K562 (cell line): ENCODE measurements around the gene MARK4. TPM values are rescaled to one million over a fixed set of nuclear protein-coding genes. Genes with fewer than 3 reads are reported as not detected.

ENCODE experiments used
- ATAC-seq: fragments of 200-7000 bp; cut with Tn5 transposase; 3 replicates; pipeline ENCODE4 v1.9.1; 2020; ENCODE audit warnings: moderate library complexity
- BruUV-seq: library from RNA; stranded (reverse); fragments of 400-500 nt; replicated peaks from 2 replicates; lab custom pipeline; 2021; lab: Mats Ljungman, UMichigan
- CTCF ChIA-PET: fragments of 300-600 bp; formaldehyde crosslinking; extraction: SDS; loops from one replicate; lab custom pipeline; 2021; ENCODE audit warnings: low intra/inter-chr PET ratio; lab: Yijun Ruan, JAX
- POLR2A ChIA-PET: fragments of 300-600, 350-650 bp; sonication (Branson Sonifier 250); formaldehyde crosslinking; extraction: SDS; loops from one replicate; lab custom pipeline; 2021; ENCODE audit warnings: antibody characterized with exemption, inconsistent platforms; lab: Yijun Ruan, JAX
- DNase-seq, 4 experiments: peaks; one replicate each; pipeline versions ENCODE4 v3.0.0 to v3.0.0-alpha.2; 2011 to 2018; ENCODE audit warnings: low spot score in 3 of 4, mixed read lengths in 3 of 4; ENCODE audit errors: extremely low read depth in 1 of 4
- FAIRE-seq: peaks from 2 replicates; lab custom pipeline; 2011; peaks lifted over from hg19 to GRCh38; lab: Jason Lieb, UNC
- H2AFZ ChIP-seq: 2 replicates; pipeline ENCODE4 v1.6.0; 2011; ENCODE audit warnings: low read depth, low read length, control low read depth, inconsistent platforms
- H3K27ac ChIP-seq: fragments of 200-600 bp; 3 replicates; pipeline ENCODE4 v1.8.0; 2011; ENCODE audit warnings: low read depth, mild to moderate bottlenecking, control low read depth, inconsistent platforms, low read length, moderate library complexity, mixed read lengths; ENCODE audit errors: extremely low read depth
- H3K27me3 ChIP-seq, 2 experiments: fragments of 300-600 bp in 1 of 2; 2 replicates in 1 of 2; 3 replicates in 1 of 2; pipeline versions ENCODE4 v1.6.0 to v1.8.0; 2011; ENCODE audit warnings: inconsistent platforms in 2 of 2, low read length in 2 of 2, mild to moderate bottlenecking in 1 of 2, mixed read lengths in 1 of 2, moderate library complexity in 1 of 2; ENCODE audit not compliant: control insufficient read depth in 2 of 2, insufficient read depth in 2 of 2
- H3K36me3 ChIP-seq: fragments of 300-600 bp; 3 replicates; pipeline ENCODE4 v1.8.0; 2011; ENCODE audit warnings: mild to moderate bottlenecking, low read length, inconsistent platforms; ENCODE audit not compliant: control insufficient read depth, insufficient read depth
- H3K4me1 ChIP-seq, 2 experiments: fragments of 200-600 bp in 1 of 2; replicated peaks in 1 of 2; 2 replicates in 1 of 2; 3 replicates in 1 of 2; pipeline versions ENCODE4 v1.5.1 to v1.8.0; 2011; ENCODE audit warnings: inconsistent platforms in 2 of 2, low read length in 2 of 2, mild to moderate bottlenecking in 1 of 2, mixed read lengths in 1 of 2, moderate library complexity in 1 of 2; ENCODE audit not compliant: control insufficient read depth in 2 of 2, insufficient read depth in 2 of 2
- H3K4me2 ChIP-seq: 2 replicates; pipeline ENCODE4 v1.6.1; 2011; ENCODE audit warnings: low read length, control low read depth, inconsistent platforms, mixed read lengths; ENCODE audit not compliant: insufficient read depth
- H3K4me3 ChIP-seq: fragments of 200-600 bp; sonication (generic), shearing (Covaris generic); 2 replicates; pipeline ENCODE4 v1.5.1; 2016; ENCODE audit warnings: control low read depth, inconsistent platforms
- H3K79me2 ChIP-seq: fragments of 200-600 bp; 3 replicates; pipeline ENCODE4 v1.8.0; 2011; ENCODE audit warnings: low read length, inconsistent platforms; ENCODE audit not compliant: control insufficient read depth, insufficient read depth
- H3K9ac ChIP-seq, 2 experiments: 2 replicates each; pipeline versions ENCODE4 v1.6.0 to v1.6.1; 2011; ENCODE audit warnings: low read depth in 2 of 2, low read length in 2 of 2, control low read depth in 1 of 2, inconsistent platforms in 1 of 2, mild to moderate bottlenecking in 1 of 2, mixed read lengths in 1 of 2; ENCODE audit not compliant: insufficient read depth in 1 of 2
- H3K9me1 ChIP-seq: one replicate; pipeline ENCODE4 v1.6.0; 2011; ENCODE audit warnings: inconsistent platforms, mild to moderate bottlenecking, low read length, moderate library complexity; ENCODE audit not compliant: control insufficient read depth, insufficient read depth
- H3K9me3 ChIP-seq: replicated peaks from 2 replicates; pipeline ENCODE4 v1.5.1; 2011; ENCODE audit warnings: low read depth, low read length, inconsistent platforms; ENCODE audit not compliant: control insufficient read depth, insufficient read depth
- H4K20me1 ChIP-seq: replicated peaks from 2 replicates; pipeline ENCODE4 v1.6.1; 2011; ENCODE audit warnings: low read length, inconsistent platforms, mixed read lengths; ENCODE audit not compliant: control insufficient read depth, insufficient read depth
- GATAD2B ChIP-seq: fragments of 450-650 bp; IDR thresholded peaks from 2 replicates; pipeline ENCODE4 v1.6.1; 2017; ENCODE audit warnings: mild to moderate bottlenecking, borderline replicate concordance
- HDAC8 ChIP-seq: fragments of 450-650 bp; IDR thresholded peaks from 2 replicates; pipeline ENCODE4 v1.6.1; 2016; ENCODE audit warnings: mild to moderate bottlenecking, missing genetic modification characterization, moderate library complexity, missing compliant biosample characterization
- IRF9 ChIP-seq: fragments of 450-650 bp; IDR thresholded peaks from 2 replicates; pipeline ENCODE4 v1.6.1; 2016; ENCODE audit warnings: missing biosample characterization, missing genetic modification characterization
- MITF ChIP-seq: IDR thresholded peaks from 2 replicates; pipeline ENCODE4 v1.6.1; 2014; ENCODE audit warnings: antibody characterized with exemption
- NFRKB ChIP-seq: fragments of 450-650 bp; IDR thresholded peaks from 2 replicates; pipeline ENCODE4 v1.6.1; 2016; ENCODE audit warnings: low read depth
- OTX1 ChIP-seq: fragments of 450-650 bp; formaldehyde crosslinking; IDR thresholded peaks from 2 replicates; pipeline ENCODE4 v1.4.0; 2022; ENCODE audit warnings: mild to moderate bottlenecking
- ZBTB8A ChIP-seq: fragments of 450-650 bp; IDR thresholded peaks from 2 replicates; pipeline ENCODE4 v1.6.1; 2018; ENCODE audit warnings: mild to moderate bottlenecking, moderate library complexity; ENCODE audit not compliant: partially characterized antibody
- WGBS: fragments of 100-300 bp; shearing (Covaris generic); methylation state at CpG from one replicate; pipeline ENCODE4 v1.1.6; 2016; ENCODE audit warnings: low coverage, mixed read lengths; ENCODE audit not compliant: insufficient coverage; ENCODE audit errors: missing lambda C conversion rate; 5-methylcytosine and 5-hydroxymethylcytosine counted together
- in situ Hi-C: fragments of 300-500 bp; cut with MboI; formaldehyde crosslinking; loops from 4 replicates; pipeline ENCODE4 v1.15.0; 2018; ENCODE audit warnings: inconsistent platforms, mixed read lengths
- intact Hi-C: fragments of 100-400 bp; cut with micrococcal nuclease; formaldehyde crosslinking; loops from 2 replicates; pipeline ENCODE4 v1.14.2; 2022
- polyA plus RNA-seq, 8 experiments: library from polyadenylated mRNA; depleted of rRNA in 4 of 8; stranded (reverse) in 5 of 8; unstranded in 3 of 8; fragments of >200 nt; fragmentation: Nextera tagmentation in 2 of 8; fragmentation: Illumina TruSeq in 1 of 8; extraction: Ambion mirVana in 2 of 8; extraction: Trizol in 1 of 8; gene quantifications; 2 replicates each; pipeline versions ENCODE4 v1.2.1 to v1.2.3, GENCODE V29; 2011 to 2014; ENCODE audit warnings: inconsistent platforms in 1 of 8, missing spikeins in 1 of 8
- total RNA-seq, 7 experiments: library from RNA; depleted of rRNA in 6 of 7; stranded (reverse); fragments of >200 nt in 6 of 7; fragmentation: Illumina TruSeq in 2 of 7; extraction: Trizol in 2 of 7; gene quantifications; 2 replicates each; pipeline versions ENCODE4 v1.2.1 to v1.2.3, GENCODE V29; 2011 to 2021; ENCODE audit warnings: low replicate concordance in 1 of 7
- TF ChIP-seq, protein P1 (sequence below): sonication (generic); IDR thresholded peaks from 2 replicates; pipeline ENCODE4 v1.6.1; 2016
- TF ChIP-seq, protein P2 (sequence below): fragments of 150-350 bp; IDR thresholded peaks from 2 replicates; pipeline ENCODE4 v1.6.1; 2014; ENCODE audit warnings: low read depth, mild to moderate bottlenecking, low read length, borderline replicate concordance
- TF ChIP-seq, protein P3 (sequence below), 2 experiments: fragments of 450-650 bp in 1 of 2; IDR thresholded peaks; 2 replicates each; pipeline ENCODE4 v1.6.1; 2011 to 2017; ENCODE audit warnings: low read depth in 2 of 2, antibody characterized with exemption in 1 of 2, borderline replicate concordance in 1 of 2, low read length in 1 of 2, mild to moderate bottlenecking in 1 of 2, mixed read lengths in 1 of 2; ENCODE audit not compliant: control insufficient read depth in 1 of 2

Gene MARK4
- total and polyA plus RNA-seq, 9 of the 15 experiments (the other 6 are each of a cell fraction or from before 2014, with no cell fraction given) = 0.52 to 29.4 (median 8.6) TPM

- FAIRE-seq (no peak), ATAC-seq (no peak), DNase-seq (no peak)
- intact Hi-C loops = no loop called here
- no peaks in the 10 kb centered on the region for H3K27me3 ChIP-seq
- H2AFZ ChIP-seq = no peak overlapping the region
- peaks cover 12% of the 10 kb centered on the region for H3K36me3 ChIP-seq
- no peaks in the 10 kb centered on the region for H3K9me3 ChIP-seq
- no peaks in the 10 kb centered on the region for H3K9me1 ChIP-seq
- CTCF ChIA-PET = no interaction called here
- POLR2A ChIA-PET = no interaction called here
- peaks cover 18 to 45% of the 10 kb centered on the region in 2 experiments; a peak in 4 of 5 replicates for H3K4me1 ChIP-seq
- H3K4me3 ChIP-seq = no peak overlapping the region
- no peak overlapping the region for H3K9ac ChIP-seq
- no peak overlapping the region for H3K27ac ChIP-seq
- no TSS peak for BruUV-seq
- H3K4me2 ChIP-seq = no peak overlapping the region
- TF ChIP-seq MITF (no peak), IRF9 (tag) (no peak), HDAC8 (tag) (no peak), ZBTB8A (no peak), GATAD2B (no peak), OTX1 (CRISPR knock-in tag) (no peak), NFRKB (no peak)
- TF ChIP-seq, protein P1, sequence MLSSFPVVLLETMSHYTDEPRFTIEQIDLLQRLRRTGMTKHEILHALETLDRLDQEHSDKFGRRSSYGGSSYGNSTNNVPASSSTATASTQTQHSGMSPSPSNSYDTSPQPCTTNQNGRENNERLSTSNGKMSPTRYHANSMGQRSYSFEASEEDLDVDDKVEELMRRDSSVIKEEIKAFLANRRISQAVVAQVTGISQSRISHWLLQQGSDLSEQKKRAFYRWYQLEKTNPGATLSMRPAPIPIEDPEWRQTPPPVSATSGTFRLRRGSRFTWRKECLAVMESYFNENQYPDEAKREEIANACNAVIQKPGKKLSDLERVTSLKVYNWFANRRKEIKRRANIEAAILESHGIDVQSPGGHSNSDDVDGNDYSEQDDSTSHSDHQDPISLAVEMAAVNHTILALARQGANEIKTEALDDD = no peak
- TF ChIP-seq, protein P2, sequence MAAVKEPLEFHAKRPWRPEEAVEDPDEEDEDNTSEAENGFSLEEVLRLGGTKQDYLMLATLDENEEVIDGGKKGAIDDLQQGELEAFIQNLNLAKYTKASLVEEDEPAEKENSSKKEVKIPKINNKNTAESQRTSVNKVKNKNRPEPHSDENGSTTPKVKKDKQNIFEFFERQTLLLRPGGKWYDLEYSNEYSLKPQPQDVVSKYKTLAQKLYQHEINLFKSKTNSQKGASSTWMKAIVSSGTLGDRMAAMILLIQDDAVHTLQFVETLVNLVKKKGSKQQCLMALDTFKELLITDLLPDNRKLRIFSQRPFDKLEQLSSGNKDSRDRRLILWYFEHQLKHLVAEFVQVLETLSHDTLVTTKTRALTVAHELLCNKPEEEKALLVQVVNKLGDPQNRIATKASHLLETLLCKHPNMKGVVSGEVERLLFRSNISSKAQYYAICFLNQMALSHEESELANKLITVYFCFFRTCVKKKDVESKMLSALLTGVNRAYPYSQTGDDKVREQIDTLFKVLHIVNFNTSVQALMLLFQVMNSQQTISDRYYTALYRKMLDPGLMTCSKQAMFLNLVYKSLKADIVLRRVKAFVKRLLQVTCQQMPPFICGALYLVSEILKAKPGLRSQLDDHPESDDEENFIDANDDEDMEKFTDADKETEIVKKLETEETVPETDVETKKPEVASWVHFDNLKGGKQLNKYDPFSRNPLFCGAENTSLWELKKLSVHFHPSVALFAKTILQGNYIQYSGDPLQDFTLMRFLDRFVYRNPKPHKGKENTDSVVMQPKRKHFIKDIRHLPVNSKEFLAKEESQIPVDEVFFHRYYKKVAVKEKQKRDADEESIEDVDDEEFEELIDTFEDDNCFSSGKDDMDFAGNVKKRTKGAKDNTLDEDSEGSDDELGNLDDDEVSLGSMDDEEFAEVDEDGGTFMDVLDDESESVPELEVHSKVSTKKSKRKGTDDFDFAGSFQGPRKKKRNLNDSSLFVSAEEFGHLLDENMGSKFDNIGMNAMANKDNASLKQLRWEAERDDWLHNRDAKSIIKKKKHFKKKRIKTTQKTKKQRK = no peak
- TF ChIP-seq, protein P3, sequence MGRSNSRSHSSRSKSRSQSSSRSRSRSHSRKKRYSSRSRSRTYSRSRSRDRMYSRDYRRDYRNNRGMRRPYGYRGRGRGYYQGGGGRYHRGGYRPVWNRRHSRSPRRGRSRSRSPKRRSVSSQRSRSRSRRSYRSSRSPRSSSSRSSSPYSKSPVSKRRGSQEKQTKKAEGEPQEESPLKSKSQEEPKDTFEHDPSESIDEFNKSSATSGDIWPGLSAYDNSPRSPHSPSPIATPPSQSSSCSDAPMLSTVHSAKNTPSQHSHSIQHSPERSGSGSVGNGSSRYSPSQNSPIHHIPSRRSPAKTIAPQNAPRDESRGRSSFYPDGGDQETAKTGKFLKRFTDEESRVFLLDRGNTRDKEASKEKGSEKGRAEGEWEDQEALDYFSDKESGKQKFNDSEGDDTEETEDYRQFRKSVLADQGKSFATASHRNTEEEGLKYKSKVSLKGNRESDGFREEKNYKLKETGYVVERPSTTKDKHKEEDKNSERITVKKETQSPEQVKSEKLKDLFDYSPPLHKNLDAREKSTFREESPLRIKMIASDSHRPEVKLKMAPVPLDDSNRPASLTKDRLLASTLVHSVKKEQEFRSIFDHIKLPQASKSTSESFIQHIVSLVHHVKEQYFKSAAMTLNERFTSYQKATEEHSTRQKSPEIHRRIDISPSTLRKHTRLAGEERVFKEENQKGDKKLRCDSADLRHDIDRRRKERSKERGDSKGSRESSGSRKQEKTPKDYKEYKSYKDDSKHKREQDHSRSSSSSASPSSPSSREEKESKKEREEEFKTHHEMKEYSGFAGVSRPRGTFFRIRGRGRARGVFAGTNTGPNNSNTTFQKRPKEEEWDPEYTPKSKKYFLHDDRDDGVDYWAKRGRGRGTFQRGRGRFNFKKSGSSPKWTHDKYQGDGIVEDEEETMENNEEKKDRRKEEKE (IDR thresholded peaks at IDR 0.05; ENCODE audit: borderline replicate concordance in 1 of 2, control insufficient read depth in 1 of 2, low read depth in 2 of 2, low read length in 1 of 2) = no peak
- peaks cover 15% of the 10 kb centered on the region; the same call in 2 of the 3 replicates for H3K79me2 ChIP-seq
- 88% methylated on average over 16 of the region's 25 CpGs for WGBS
- in situ Hi-C loops = no loop called here
- no peaks in the 10 kb centered on the region for H4K20me1 ChIP-seq
Measured at GRCh38 chr19:45238556-45238955, 12.5 kb upstream of the MARK4 start.
